ENCODE results near the gene ARL2.

ARL2 gene

GRCh38 chr11:65051398-65051858 lies 37.5 kb downstream of the ARL2 start:
- no peak for FAIRE-seq

GRCh38 chr11:65053827-65054508 lies 40.0 kb downstream of the ARL2 start:
- no peak for FAIRE-seq

GRCh38 chr11:65055538-65055937 lies 41.6 kb downstream of the ARL2 start:
- no peak for FAIRE-seq

GRCh38 chr11:65056999-65057398 lies 43.0 kb downstream of the ARL2 start:
- FAIRE-seq: no peak

GRCh38 chr11:65057526-65057925 lies 43.6 kb downstream of the ARL2 start:
- FAIRE-seq: no peak

- FAIRE-seq: no peak
Observed at GRCh38 chr11:65058012-65058411, 44.1 kb downstream of the ARL2 start.

- no peak for FAIRE-seq
Observed at GRCh38 chr11:65058419-65059054, 44.6 kb downstream of the ARL2 start, which contains the start of gene NAALADL1. Gene NAALADL1 (minus strand): TSS chr11:65058553. CDS start chr11:65058521, 32 bp downstream.

GRCh38 chr11:65059523-65059922 lies 45.6 kb downstream of the ARL2 start:
- no peak for FAIRE-seq

- FAIRE-seq: no peak
Observed at GRCh38 chr11:65059959-65060824, 46.2 kb downstream of the ARL2 start.

GRCh38 chr11:65060913-65061408 lies 47.0 kb downstream of the ARL2 start:
- no peak for FAIRE-seq

GRCh38 chr11:65063532-65063931 lies 49.6 kb downstream of the ARL2 start:
- no peak for FAIRE-seq

GRCh38 chr11:65064847-65065240 lies 50.9 kb downstream of the ARL2 start:
- FAIRE-seq: no peak

GRCh38 chr11:65065851-65066250 lies 51.9 kb downstream of the ARL2 start:
- FAIRE-seq: no peak

- FAIRE-seq: no peak
Observed at GRCh38 chr11:65066315-65066714, 52.4 kb downstream of the ARL2 start.

GRCh38 chr11:65066805-65067291 lies 52.9 kb downstream of the ARL2 start:
- FAIRE-seq: no peak

GRCh38 chr11:65067446-65067845 lies 53.5 kb downstream of the ARL2 start:
- FAIRE-seq: no peak

- no peak for FAIRE-seq
Observed at GRCh38 chr11:65069217-65069616, 55.3 kb downstream of the ARL2 start.
